Panc1 (cell line): ENCODE measurements around the gene MYH7B. TPM values are rescaled to one million over a fixed set of nuclear protein-coding genes. Genes with fewer than 3 reads are reported as not detected.

Source experiments
- ATAC-seq: fragments of 200-7000 bp; cut with Tn5 transposase; 2 replicates; pipeline ENCODE4 v1.9.1; 2020; ENCODE audit warnings: mild to moderate bottlenecking, moderate library complexity
- BruUV-seq: library from RNA; stranded (reverse); fragments of 400-500 nt; replicated peaks from 2 replicates; lab custom pipeline; 2021; lab: Mats Ljungman, UMichigan
- CTCF ChIA-PET: fragments of 300-600 bp; sonication (Branson Sonifier 250); formaldehyde crosslinking; loops from one replicate; lab custom pipeline; 2022; ENCODE audit warnings: antibody characterized with exemption; lab: Charles Lee
- POLR2A ChIA-PET: fragments of 300-600 bp; sonication (Branson Sonifier 250); formaldehyde crosslinking; loops from one replicate; lab custom pipeline; 2022; ENCODE audit warnings: antibody characterized with exemption; lab: Charles Lee
- DNase-seq: peaks from one replicate; pipeline ENCODE4 v3.0.0-alpha.2; 2010; ENCODE audit warnings: low read depth, low spot score
- H3K27ac ChIP-seq: 2 replicates; pipeline ENCODE4 v1.5.1; 2011; ENCODE audit warnings: mild to moderate bottlenecking, low read length, inconsistent platforms
- H3K27me3 ChIP-seq: fragments of 200-500 bp; sonication (Bioruptor generic); 2 replicates; pipeline ENCODE4 v1.6.0; 2014; ENCODE audit warnings: low read length, inconsistent platforms; ENCODE audit not compliant: control insufficient read depth, insufficient read depth
- H3K36me3 ChIP-seq: fragments of 200-500 bp; sonication (Bioruptor generic); 2 replicates; pipeline ENCODE4 v1.5.1; 2014; ENCODE audit warnings: inconsistent platforms, mild to moderate bottlenecking, low read length, moderate library complexity; ENCODE audit not compliant: control insufficient read depth, insufficient read depth
- H3K4me1 ChIP-seq: 2 replicates; pipeline ENCODE4 v1.5.1; 2011; ENCODE audit warnings: inconsistent platforms, mild to moderate bottlenecking, low read length, moderate library complexity; ENCODE audit not compliant: control insufficient read depth, insufficient read depth
- H3K4me3 ChIP-seq, 2 experiments: 2 replicates each; pipeline ENCODE4 v1.5.1; 2011 to 2012; ENCODE audit warnings: low read depth in 2 of 2, low read length in 2 of 2, mild to moderate bottlenecking in 2 of 2, inconsistent platforms in 1 of 2, moderate library complexity in 1 of 2
- H3K9me3 ChIP-seq: fragments of 200-500 bp; sonication (Bioruptor generic); 2 replicates; pipeline ENCODE4 v1.5.1; 2014; ENCODE audit warnings: low read depth, mild to moderate bottlenecking, inconsistent platforms, low read length, moderate library complexity; ENCODE audit not compliant: control insufficient read depth, insufficient read depth
- POLR2AphosphoS5 ChIP-seq: IDR thresholded peaks from 2 replicates; pipeline ENCODE4 v1.6.1; 2012; ENCODE audit warnings: mild to moderate bottlenecking, low read depth, low read length, moderate library complexity
- SIN3A ChIP-seq: IDR thresholded peaks from 2 replicates; pipeline ENCODE4 v1.6.1; 2012; ENCODE audit warnings: low read depth, mild to moderate bottlenecking, low read length, moderate library complexity, borderline replicate concordance; ENCODE audit not compliant: insufficient read depth
- TCF7L2 ChIP-seq: IDR thresholded peaks from 2 replicates; pipeline ENCODE4 v1.6.1; 2011; ENCODE audit warnings: mild to moderate bottlenecking, low read depth, low read length, inconsistent platforms
- in situ Hi-C: cut with HindIII; loops from 2 replicates; pipeline ENCODE4 v1.10.0; 2016; ENCODE audit warnings: low sequenced_read_pairs, low pct_unique_long_range_greater_than_20kb
- intact Hi-C: fragments of 100-400 bp; cut with micrococcal nuclease; formaldehyde crosslinking; loops from one replicate; pipeline ENCODE4 v1.10.0; 2022; ENCODE audit not compliant: unreplicated experiment
- total RNA-seq: library from RNA; stranded (reverse); gene quantifications from one replicate; pipeline ENCODE4 v1.2.1, GENCODE V29; 2021; ENCODE audit not compliant: unreplicated experiment
- TF ChIP-seq, protein P1 (sequence below): fragments of 450-650 bp; IDR thresholded peaks from 2 replicates; pipeline ENCODE4 v1.5.1; 2017; ENCODE audit warnings: mild to moderate bottlenecking
- TF ChIP-seq, protein P2 (sequence below), 2 experiments: IDR thresholded peaks; 2 replicates each; pipeline ENCODE4 v1.6.1; 2011 to 2012; ENCODE audit warnings: low read depth in 2 of 2, control low read depth in 1 of 2, low read length in 1 of 2, mild to moderate bottlenecking in 1 of 2, moderate library complexity in 1 of 2; ENCODE audit not compliant: insufficient read depth in 1 of 2

Gene MYH7B
- total RNA-seq, 1 experiment from 2014 or later, result 0.59 TPM

DNA sequence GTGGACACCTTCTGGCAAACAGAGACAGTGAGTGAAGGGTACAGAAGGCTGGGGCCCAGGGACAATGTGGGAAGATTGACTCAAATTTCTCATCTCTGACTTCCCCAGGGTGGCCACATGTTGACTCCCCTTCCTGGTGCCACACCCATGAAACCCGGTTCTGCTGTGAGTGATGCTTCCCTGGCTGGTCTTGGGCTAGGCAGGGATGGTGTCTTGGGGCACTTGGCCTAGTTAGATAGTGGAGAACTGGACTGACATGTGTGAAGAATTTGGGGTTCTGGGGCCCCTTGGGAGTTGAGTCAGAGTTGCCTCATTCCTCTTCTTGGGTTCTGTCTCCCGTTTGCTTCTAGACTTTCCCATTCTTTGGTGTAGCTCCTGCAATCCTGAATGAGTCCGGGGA, 34.2 kb upstream of the MYH7B start:
- CTCF ChIA-PET, result interaction anchor here (0.7 kb wide), 1 partner anchor 17 kb away, joined by 5 read pairs; no protein-coding TSS in a partner anchor
- ATAC-seq, result no peak

DNA sequence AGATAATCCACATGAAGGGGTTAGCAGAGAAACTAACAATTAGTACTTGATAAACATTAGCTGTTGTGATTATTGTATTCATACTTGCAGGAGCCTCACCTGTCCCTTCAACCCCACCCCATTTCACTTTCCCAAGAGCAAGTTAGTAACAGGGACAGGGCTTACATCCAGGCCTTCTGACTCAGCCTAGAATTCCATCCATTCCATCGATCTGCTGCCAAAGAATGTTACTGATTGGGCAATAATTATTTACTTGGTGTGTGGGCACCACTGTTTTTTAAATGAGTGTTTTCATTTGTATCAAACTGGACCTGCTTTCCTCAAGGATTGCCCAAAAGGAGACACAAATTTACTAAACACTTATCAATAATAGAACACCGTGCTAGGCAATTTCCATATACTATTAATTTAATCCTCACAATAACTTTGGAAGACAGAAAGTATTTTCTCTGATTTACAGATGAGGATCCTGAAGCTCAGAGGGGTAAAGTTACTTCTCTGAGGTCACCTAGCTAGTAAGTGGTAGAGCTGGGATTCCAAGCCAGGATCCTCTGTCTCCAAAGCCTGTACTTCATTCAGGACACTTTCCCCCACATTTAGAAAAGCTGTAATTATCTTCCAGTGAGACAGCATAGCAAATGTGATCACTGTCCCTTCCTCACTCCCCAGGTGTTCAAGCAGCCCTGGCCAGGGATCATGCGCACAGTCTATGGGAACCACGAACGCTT, 32.9 kb upstream of the MYH7B start:
- no peaks in the 10 kb centered on the region for H3K9me3 ChIP-seq
- ATAC-seq, result 0 out of 2 replicates have a peak, but pooled peaks have one; percentile 53
- H3K27ac ChIP-seq, result no peak overlapping the region
- no peak for TF ChIP-seq SIN3A
- no peak for TF ChIP-seq POLR2AphosphoS5
- TF ChIP-seq, protein P1, sequence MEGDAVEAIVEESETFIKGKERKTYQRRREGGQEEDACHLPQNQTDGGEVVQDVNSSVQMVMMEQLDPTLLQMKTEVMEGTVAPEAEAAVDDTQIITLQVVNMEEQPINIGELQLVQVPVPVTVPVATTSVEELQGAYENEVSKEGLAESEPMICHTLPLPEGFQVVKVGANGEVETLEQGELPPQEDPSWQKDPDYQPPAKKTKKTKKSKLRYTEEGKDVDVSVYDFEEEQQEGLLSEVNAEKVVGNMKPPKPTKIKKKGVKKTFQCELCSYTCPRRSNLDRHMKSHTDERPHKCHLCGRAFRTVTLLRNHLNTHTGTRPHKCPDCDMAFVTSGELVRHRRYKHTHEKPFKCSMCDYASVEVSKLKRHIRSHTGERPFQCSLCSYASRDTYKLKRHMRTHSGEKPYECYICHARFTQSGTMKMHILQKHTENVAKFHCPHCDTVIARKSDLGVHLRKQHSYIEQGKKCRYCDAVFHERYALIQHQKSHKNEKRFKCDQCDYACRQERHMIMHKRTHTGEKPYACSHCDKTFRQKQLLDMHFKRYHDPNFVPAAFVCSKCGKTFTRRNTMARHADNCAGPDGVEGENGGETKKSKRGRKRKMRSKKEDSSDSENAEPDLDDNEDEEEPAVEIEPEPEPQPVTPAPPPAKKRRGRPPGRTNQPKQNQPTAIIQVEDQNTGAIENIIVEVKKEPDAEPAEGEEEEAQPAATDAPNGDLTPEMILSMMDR, result no peak
- TF ChIP-seq, protein P2, sequence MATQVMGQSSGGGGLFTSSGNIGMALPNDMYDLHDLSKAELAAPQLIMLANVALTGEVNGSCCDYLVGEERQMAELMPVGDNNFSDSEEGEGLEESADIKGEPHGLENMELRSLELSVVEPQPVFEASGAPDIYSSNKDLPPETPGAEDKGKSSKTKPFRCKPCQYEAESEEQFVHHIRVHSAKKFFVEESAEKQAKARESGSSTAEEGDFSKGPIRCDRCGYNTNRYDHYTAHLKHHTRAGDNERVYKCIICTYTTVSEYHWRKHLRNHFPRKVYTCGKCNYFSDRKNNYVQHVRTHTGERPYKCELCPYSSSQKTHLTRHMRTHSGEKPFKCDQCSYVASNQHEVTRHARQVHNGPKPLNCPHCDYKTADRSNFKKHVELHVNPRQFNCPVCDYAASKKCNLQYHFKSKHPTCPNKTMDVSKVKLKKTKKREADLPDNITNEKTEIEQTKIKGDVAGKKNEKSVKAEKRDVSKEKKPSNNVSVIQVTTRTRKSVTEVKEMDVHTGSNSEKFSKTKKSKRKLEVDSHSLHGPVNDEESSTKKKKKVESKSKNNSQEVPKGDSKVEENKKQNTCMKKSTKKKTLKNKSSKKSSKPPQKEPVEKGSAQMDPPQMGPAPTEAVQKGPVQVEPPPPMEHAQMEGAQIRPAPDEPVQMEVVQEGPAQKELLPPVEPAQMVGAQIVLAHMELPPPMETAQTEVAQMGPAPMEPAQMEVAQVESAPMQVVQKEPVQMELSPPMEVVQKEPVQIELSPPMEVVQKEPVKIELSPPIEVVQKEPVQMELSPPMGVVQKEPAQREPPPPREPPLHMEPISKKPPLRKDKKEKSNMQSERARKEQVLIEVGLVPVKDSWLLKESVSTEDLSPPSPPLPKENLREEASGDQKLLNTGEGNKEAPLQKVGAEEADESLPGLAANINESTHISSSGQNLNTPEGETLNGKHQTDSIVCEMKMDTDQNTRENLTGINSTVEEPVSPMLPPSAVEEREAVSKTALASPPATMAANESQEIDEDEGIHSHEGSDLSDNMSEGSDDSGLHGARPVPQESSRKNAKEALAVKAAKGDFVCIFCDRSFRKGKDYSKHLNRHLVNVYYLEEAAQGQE (IDR thresholded peaks at IDR 0.05; ENCODE audit: insufficient read depth in 1 of 2, low read depth in 2 of 2, low read length in 1 of 2), result no peak
- no peak for TF ChIP-seq TCF7L2
- CTCF ChIA-PET, result no interaction called here
- in situ Hi-C loops, result no loop called here
- H3K36me3 ChIP-seq, result no peaks in the 10 kb centered on the region
- no peaks in the 10 kb centered on the region for H3K4me1 ChIP-seq
- no TSS peak for BruUV-seq
- H3K4me3 ChIP-seq, result no peak overlapping the region
- DNase-seq, result peak; percentile 45
- H3K27me3 ChIP-seq, result no peaks in the 10 kb centered on the region
- intact Hi-C loops, result no loop called here
- POLR2A ChIA-PET, result no interaction called here

More for the DNA sequence above, 34.2 kb upstream of the MYH7B start:
- in situ Hi-C loops, result no loop called here
- no TSS peak for BruUV-seq
- Histone ChIP-seq H3K27me3 (no peaks in the 10 kb centered on the region), H3K9me3 (no peaks in the 10 kb centered on the region), H3K36me3 (no peaks in the 10 kb centered on the region), H3K27ac (no peak overlapping the region), H3K4me3 (no peak overlapping the region), H3K4me1 (no peaks in the 10 kb centered on the region)
- DNase-seq, result no peak
- TF ChIP-seq, protein P2 (IDR thresholded peaks at IDR 0.05; ENCODE audit: insufficient read depth in 1 of 2, low read depth in 2 of 2, low read length in 1 of 2), result no peak
- no peak for TF ChIP-seq POLR2AphosphoS5
- TF ChIP-seq SIN3A, result no peak
- intact Hi-C loops, result no loop called here
- POLR2A ChIA-PET, result no interaction called here
